Left ventricle myocardium inferior (tissue), 1 donor: ENCODE data around the gene TMIGD2. TPM values are rescaled to one million over a fixed set of nuclear protein-coding genes. Genes with fewer than 3 reads are reported as not detected.
"Not testable (repeated sequence)": the region's sequence is repeated elsewhere in the genome, so short reads cannot be mapped to it uniquely, and the experiment has no call there.

Experiments
- DNase-seq: peaks from one replicate; pipeline ENCODE4 v3.0.0-alpha.2; 2020
- H3K27ac ChIP-seq: fragments of 200-600 bp; replicated peaks from 2 replicates; pipeline ENCODE4 v1.8.0; 2021
- H3K27me3 ChIP-seq: fragments of 200-600 bp; 2 replicates; pipeline ENCODE4 v1.8.0; 2021; ENCODE audit warnings: low read depth
- H3K36me3 ChIP-seq: fragments of 200-600 bp; 2 replicates; pipeline ENCODE4 v1.8.0; 2021
- H3K4me1 ChIP-seq: fragments of 200-600 bp; 2 replicates; pipeline ENCODE4 v1.8.0; 2021
- H3K4me3 ChIP-seq: fragments of 200-600 bp; 2 replicates; pipeline ENCODE4 v1.8.0; 2021; ENCODE audit warnings: mild to moderate bottlenecking, moderate library complexity
- H3K9me3 ChIP-seq: fragments of 200-600 bp; replicated peaks from 2 replicates; pipeline ENCODE4 v1.8.0; 2021
- CTCF ChIP-seq: fragments of 200-600 bp; IDR thresholded peaks from 2 replicates; pipeline ENCODE4 v1.8.0; 2021; ENCODE audit warnings: antibody characterized with exemption, mild to moderate bottlenecking, borderline replicate concordance
- intact Hi-C: fragments of 100-400 bp; cut with micrococcal nuclease; formaldehyde crosslinking; loops from one replicate; pipeline ENCODE4 v1.11.0; 2022
- total RNA-seq: library from RNA; stranded (reverse); fragmentation: NEBNext Ultra II Directional; extraction: Animal tissue kit (Norgen Biotek cat#: 25700); gene quantifications from one replicate; pipeline ENCODE4 v1.2.1, GENCODE V29; 2021
- donor health status: DM: no; HTN: yes; CAD: no; lungs with severe emphysema.

The TMIGD2 gene
- total RNA-seq, 1 donor from 2014 or later = not detected

DNA sequence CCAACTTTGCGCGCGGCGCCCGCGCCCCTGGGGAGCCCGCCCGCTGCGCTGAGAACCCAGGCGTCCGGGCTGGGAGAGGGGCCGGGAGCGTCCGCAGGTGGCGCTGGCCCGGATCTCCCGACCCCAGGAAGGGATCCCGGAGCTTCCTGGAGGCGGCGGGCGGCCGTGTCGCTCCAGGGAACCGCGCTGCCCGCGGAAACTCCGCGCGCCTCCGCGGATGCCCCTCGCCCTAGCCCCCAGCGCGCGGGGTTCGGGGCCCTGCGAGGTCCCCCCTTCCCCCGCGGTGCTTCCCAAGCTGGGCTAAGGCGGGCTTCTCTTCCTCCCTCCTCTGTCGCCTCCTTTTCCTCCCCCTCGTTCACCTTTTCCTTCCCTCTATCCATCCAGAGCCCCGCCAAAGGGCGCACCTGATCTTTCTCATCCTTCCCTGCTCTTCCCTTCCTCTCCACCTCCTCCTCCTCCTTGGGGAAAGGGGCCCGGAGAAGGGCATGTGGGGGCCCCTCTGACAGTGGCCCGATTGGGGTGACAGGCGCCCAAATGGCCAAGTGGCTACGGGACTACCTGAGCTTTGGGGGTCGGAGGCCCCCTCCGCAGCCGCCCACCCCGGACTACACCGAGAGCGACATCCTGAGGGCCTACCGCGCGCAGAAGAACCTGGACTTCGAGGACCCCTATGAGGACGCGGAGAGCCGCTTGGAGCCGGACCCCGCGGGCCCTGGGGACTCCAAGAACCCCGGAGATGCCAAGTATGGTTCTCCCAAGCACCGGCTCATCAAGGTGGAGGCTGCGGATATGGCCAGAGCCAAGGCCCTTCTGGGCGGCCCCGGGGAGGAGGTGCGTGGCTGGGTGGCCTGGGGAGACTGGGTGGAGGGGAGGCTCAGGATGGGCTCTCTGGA is 22.4 kb downstream of the TMIGD2 start:
- Histone ChIP-seq H3K27ac (no peak overlapping the region), H3K36me3 (no peaks in the 10 kb centered on the region), H3K9me3 (no peaks in the 10 kb centered on the region), H3K4me1 (peaks cover 20% of the 10 kb centered on the region), H3K4me3 (peak overlapping the region; percentile 59), H3K27me3 (peaks cover 69% of the 10 kb centered on the region)
- intact Hi-C loops = no loop called here
- no peak for TF ChIP-seq CTCF
- DNase-seq = no peak

GRCh38 chr19:4279267-4279529 is 23.0 kb downstream of the TMIGD2 start:
- no peak overlapping the region for H3K27ac ChIP-seq
- DNase-seq = no peak
- TF ChIP-seq CTCF = no peak
- H3K36me3 ChIP-seq = no peaks in the 10 kb centered on the region
- H3K4me3 ChIP-seq = peak overlapping the region; percentile 59
- peaks cover 63% of the 10 kb centered on the region for H3K27me3 ChIP-seq
- no peaks in the 10 kb centered on the region for H3K9me3 ChIP-seq
- H3K4me1 ChIP-seq = peaks cover 20% of the 10 kb centered on the region
- intact Hi-C loops = no loop called here

GRCh38 chr19:4278419-4279266 is 23.5 kb downstream of the TMIGD2 start, which contains the start of gene SHD:
TSS of gene SHD (plus strand) at chr19:4279266. CDS start at chr19:4280064, 798 bp downstream.
- no peak for DNase-seq
- H3K9me3 ChIP-seq = no peaks in the 10 kb centered on the region
- peaks cover 20% of the 10 kb centered on the region for H3K4me1 ChIP-seq
- H3K27me3 ChIP-seq = peaks cover 62% of the 10 kb centered on the region
- TF ChIP-seq CTCF = no peak
- peak within 1 kb of the TSS; percentile 59 for H3K4me3 ChIP-seq
- H3K36me3 ChIP-seq = no peaks in the 10 kb centered on the region
- intact Hi-C loops = no loop called here
- H3K27ac ChIP-seq = no peak within 1 kb of the TSS

DNA sequence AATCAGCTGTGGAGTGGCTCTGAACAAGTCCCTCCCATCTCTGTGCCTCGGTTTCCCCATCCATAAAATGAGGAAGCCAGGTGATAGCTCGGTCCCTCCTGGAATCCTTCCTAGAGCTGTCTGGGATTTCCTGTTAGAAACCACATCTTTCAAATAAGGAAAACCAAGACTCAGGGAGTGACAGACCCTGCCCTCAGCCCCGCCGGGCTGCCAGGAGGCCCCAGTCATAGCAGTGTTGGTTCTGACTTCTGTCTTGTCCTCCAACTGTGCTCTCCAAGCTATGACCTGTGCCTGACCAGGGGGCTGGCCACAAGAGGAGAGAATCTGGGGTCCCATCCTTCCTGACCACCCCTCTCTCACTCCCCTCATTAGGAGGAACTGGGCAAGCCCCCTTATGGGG is 24.2 kb downstream of the TMIGD2 start:
- Histone ChIP-seq H3K36me3 (no peaks in the 10 kb centered on the region), H3K27me3 (peaks cover 59% of the 10 kb centered on the region), H3K9me3 (no peaks in the 10 kb centered on the region), H3K27ac (no peak overlapping the region), H3K4me1 (peaks cover 20% of the 10 kb centered on the region), H3K4me3 (no peak overlapping the region)
- TF ChIP-seq CTCF = no peak
- intact Hi-C loops = no loop called here
- DNase-seq = no peak

GRCh38 chr19:4277191-4277696 is 24.9 kb downstream of the TMIGD2 start:
- H3K27ac ChIP-seq = no peak overlapping the region

GRCh38 chr19:4274321-4274686 is 27.9 kb downstream of the TMIGD2 start:
- Histone ChIP-seq H3K4me1 (peaks cover 11% of the 10 kb centered on the region), H3K27me3 (peaks cover 22% of the 10 kb centered on the region), H3K36me3 (peaks cover 32% of the 10 kb centered on the region)
- H3K4me3 ChIP-seq, H3K27ac ChIP-seq, H3K9me3 ChIP-seq, intact Hi-C loops, DNase-seq: not testable (repeated sequence)

More at GRCh38 chr19:4277191-4277696, 24.9 kb downstream of the TMIGD2 start:
- no peak overlapping the region for H3K4me3 ChIP-seq
- H3K9me3 ChIP-seq = peaks cover 2% of the 10 kb centered on the region
- DNase-seq = no peak
- intact Hi-C loops = no loop called here
- no peak for TF ChIP-seq CTCF
- H3K27me3 ChIP-seq = peaks cover 51% of the 10 kb centered on the region
- peaks cover 20% of the 10 kb centered on the region for H3K4me1 ChIP-seq
- peaks cover 5% of the 10 kb centered on the region for H3K36me3 ChIP-seq
